NT2/D1 (cell line): ENCODE measurements around the gene TNK1.

Source experiments
- DNase-seq: peaks from one replicate; pipeline ENCODE4 v3.0.0-alpha.2; 2011; ENCODE audit warnings: low read depth, low spot score
- H3K27me3 ChIP-seq: 2 replicates; pipeline ENCODE4 v1.6.0; 2011; ENCODE audit warnings: mild to moderate bottlenecking; ENCODE audit not compliant: insufficient read length, insufficient read depth
- H3K36me3 ChIP-seq: 2 replicates; pipeline ENCODE4 v1.6.1; 2011; ENCODE audit warnings: mild to moderate bottlenecking, low read length, mixed read lengths; ENCODE audit not compliant: insufficient read depth, insufficient read length
- H3K4me1 ChIP-seq: 2 replicates; pipeline ENCODE4 v1.5.1; 2011; ENCODE audit not compliant: insufficient read depth, insufficient read length
- H3K4me3 ChIP-seq: 2 replicates; pipeline ENCODE4 v1.5.1; 2011; ENCODE audit warnings: low read depth; ENCODE audit not compliant: insufficient read length
- H3K9ac ChIP-seq: 2 replicates; pipeline ENCODE4 v1.6.0; 2011; ENCODE audit warnings: low read depth; ENCODE audit not compliant: insufficient read length
- H3K9me3 ChIP-seq: 2 replicates; pipeline ENCODE4 v1.5.1; 2011; ENCODE audit warnings: mild to moderate bottlenecking, low read length; ENCODE audit not compliant: insufficient read depth
- SUZ12 ChIP-seq: IDR thresholded peaks from 2 replicates; pipeline ENCODE4 v1.6.1; 2011; ENCODE audit not compliant: insufficient read length, insufficient read depth; ENCODE audit errors: extremely low read depth
- YY1 ChIP-seq: IDR thresholded peaks from 2 replicates; pipeline ENCODE4 v1.6.1; 2011; ENCODE audit not compliant: insufficient read length, insufficient read depth
- ZNF274 ChIP-seq: IDR thresholded peaks from 2 replicates; pipeline ENCODE4 v1.6.1; 2011; ENCODE audit warnings: mild to moderate bottlenecking, low read depth, low read length

Gene TNK1

GRCh38 chr17:7340179-7340578 is 40.7 kb upstream of the TNK1 start:
- Histone ChIP-seq H3K36me3 (no peaks in the 10 kb centered on the region), H3K9me3 (no peaks in the 10 kb centered on the region), H3K27me3 (no peaks in the 10 kb centered on the region), H3K4me3 (no peak overlapping the region), H3K4me1 (peaks cover 3% of the 10 kb centered on the region), H3K9ac (no peak overlapping the region)
- no peak for DNase-seq
- TF ChIP-seq YY1 (no peak), SUZ12 (no peak), ZNF274 (no peak)

DNA sequence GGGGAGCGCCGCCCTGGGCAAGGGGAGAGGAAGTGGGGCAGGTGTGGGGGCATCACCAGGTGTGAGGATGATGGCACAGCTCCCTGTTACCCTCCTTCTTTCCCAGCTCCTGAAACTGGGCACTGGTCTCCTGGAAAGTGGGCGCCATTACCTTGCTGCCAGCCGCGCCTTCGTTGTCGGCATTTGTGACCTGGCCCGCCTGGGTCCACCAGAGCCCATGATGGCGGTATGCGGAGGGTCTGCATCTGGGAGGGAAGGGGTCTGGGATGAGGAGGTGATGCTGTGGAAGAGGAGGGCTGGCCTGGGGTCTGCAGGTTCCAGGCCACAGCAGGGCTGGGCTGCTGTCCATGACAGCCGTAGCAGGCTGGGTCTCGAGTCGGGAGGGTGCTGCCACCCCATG is 39.0 kb upstream of the TNK1 start:
- no peak for DNase-seq
- TF ChIP-seq ZNF274: no peak
- no peak for TF ChIP-seq YY1
- TF ChIP-seq SUZ12: no peak

GRCh38 chr17:7343250-7343649 is 37.6 kb upstream of the TNK1 start:
- Histone ChIP-seq H3K27me3 (no peaks in the 10 kb centered on the region), H3K9me3 (no peaks in the 10 kb centered on the region), H3K4me1 (peaks cover 1% of the 10 kb centered on the region), H3K9ac (no peak overlapping the region), H3K4me3 (no peak overlapping the region), H3K36me3 (no peaks in the 10 kb centered on the region)
- TF ChIP-seq YY1 (no peak), SUZ12 (no peak), ZNF274 (no peak)
- DNase-seq: no peak

More for the DNA sequence above, 39.0 kb upstream of the TNK1 start:
- Histone ChIP-seq H3K4me1 (peaks cover 3% of the 10 kb centered on the region), H3K4me3 (no peak overlapping the region), H3K27me3 (no peaks in the 10 kb centered on the region), H3K36me3 (no peaks in the 10 kb centered on the region), H3K9ac (no peak overlapping the region), H3K9me3 (no peaks in the 10 kb centered on the region)

GRCh38 chr17:7346761-7347614 is 33.9 kb upstream of the TNK1 start:
- Histone ChIP-seq H3K27me3 (no peaks in the 10 kb centered on the region), H3K9ac (no peak overlapping the region), H3K4me3 (no peak overlapping the region), H3K9me3 (no peaks in the 10 kb centered on the region), H3K36me3 (no peaks in the 10 kb centered on the region), H3K4me1 (peaks cover 9% of the 10 kb centered on the region)
- TF ChIP-seq ZNF274: no peak
- no peak for TF ChIP-seq SUZ12
- no peak for TF ChIP-seq YY1
- DNase-seq: no peak

- Histone ChIP-seq H3K4me3 (no peak overlapping the region), H3K9ac (no peak overlapping the region), H3K27me3 (no peaks in the 10 kb centered on the region), H3K36me3 (no peaks in the 10 kb centered on the region), H3K4me1 (peaks cover 13% of the 10 kb centered on the region), H3K9me3 (no peaks in the 10 kb centered on the region)
- TF ChIP-seq ZNF274 (no peak), YY1 (no peak), SUZ12 (no peak)
- no peak for DNase-seq
Measured at GRCh38 chr17:7347630-7348477, 33.0 kb upstream of the TNK1 start.

DNA sequence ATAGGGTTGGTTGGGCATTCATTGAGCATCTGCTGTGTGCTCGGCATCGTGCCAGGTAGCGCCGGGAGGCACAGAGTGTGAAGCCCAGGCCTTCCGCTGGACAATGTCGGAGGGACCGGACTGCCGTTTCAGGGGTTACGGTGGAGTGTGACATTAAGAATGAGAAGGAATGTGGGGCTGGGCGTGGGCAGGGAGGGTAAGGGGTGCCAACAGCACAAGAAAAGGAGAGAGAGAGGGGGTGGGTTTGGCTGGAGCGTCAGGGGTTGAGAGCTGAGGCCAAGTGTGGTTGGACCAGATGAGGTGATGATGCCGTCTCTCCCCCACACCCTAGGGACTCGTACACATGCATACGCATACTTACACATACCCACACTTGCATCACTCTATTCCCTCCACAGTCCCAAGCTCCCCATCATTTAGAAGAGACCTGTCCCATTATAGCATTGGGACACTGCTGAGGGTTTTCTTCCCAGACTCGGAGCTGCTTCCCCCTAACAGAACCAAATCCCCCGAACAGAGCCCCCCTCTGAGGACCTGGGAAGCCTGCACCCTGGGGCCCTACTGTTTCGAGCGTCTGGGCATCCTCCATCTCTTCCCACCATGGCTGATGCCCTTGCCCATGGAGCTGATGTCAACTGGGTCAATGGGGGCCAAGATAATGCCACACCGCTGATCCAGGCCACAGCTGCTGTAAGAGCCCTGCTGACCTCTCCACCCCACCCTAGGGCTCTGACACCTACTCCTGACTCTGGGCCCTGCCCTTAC is 32.2 kb upstream of the TNK1 start:
- no peak for DNase-seq
- no peaks in the 10 kb centered on the region for H3K36me3 ChIP-seq
- no peak overlapping the region for H3K4me3 ChIP-seq
- TF ChIP-seq SUZ12 (no peak), ZNF274 (no peak), YY1 (no peak)
- H3K27me3 ChIP-seq: no peaks in the 10 kb centered on the region
- peaks cover 13% of the 10 kb centered on the region for H3K4me1 ChIP-seq
- no peak overlapping the region for H3K9ac ChIP-seq
- H3K9me3 ChIP-seq: no peaks in the 10 kb centered on the region
